HepG2 (cell line): ENCODE measurements around the gene TOMM22. TPM values are rescaled to one million over a fixed set of nuclear protein-coding genes. Genes with fewer than 3 reads are reported as not detected.

Source experiments
- CENPX ChIP-seq: sonication (generic); formaldehyde crosslinking; IDR thresholded peaks from 2 replicates; pipeline ENCODE4 v1.9.0; 2021; ENCODE audit warnings: mild to moderate bottlenecking, missing genetic modification reagents, moderate library complexity
- DMAP1 ChIP-seq: IDR thresholded peaks from 2 replicates; pipeline ENCODE4 v1.6.1; 2016
- ERF ChIP-seq: IDR thresholded peaks from 2 replicates; pipeline ENCODE4 v1.6.1; 2018; ENCODE audit warnings: missing biosample characterization, missing genetic modification reagents
- GPN1 ChIP-seq: sonication (generic); formaldehyde crosslinking; IDR thresholded peaks from 2 replicates; pipeline ENCODE4 v1.5.1; 2020; ENCODE audit warnings: missing genetic modification reagents, borderline replicate concordance
- GZF1 ChIP-seq: sonication (generic); formaldehyde crosslinking; IDR thresholded peaks from 2 replicates; pipeline ENCODE4 v1.5.1; 2020; ENCODE audit warnings: mild to moderate bottlenecking, missing genetic modification reagents
- HCFC1 ChIP-seq: fragments of 150-350 bp; IDR thresholded peaks from 2 replicates; pipeline ENCODE4 v1.6.1; 2014; ENCODE audit warnings: low read depth, low read length
- HMG20A ChIP-seq: IDR thresholded peaks from 2 replicates; pipeline ENCODE4 v1.6.1; 2016; ENCODE audit warnings: borderline replicate concordance
- HNF4A ChIP-seq: sonication (generic); formaldehyde crosslinking; IDR thresholded peaks from 2 replicates; pipeline ENCODE4 v1.4.0; 2020; ENCODE audit warnings: missing genetic modification reagents
- IKZF5 ChIP-seq: IDR thresholded peaks from 2 replicates; pipeline ENCODE4 v1.6.1; 2018; ENCODE audit warnings: missing genetic modification reagents, mild to moderate bottlenecking, missing compliant biosample characterization
- KMT2A ChIP-seq: sonication (generic); formaldehyde crosslinking; IDR thresholded peaks from 2 replicates; pipeline ENCODE4 v1.4.0; 2020; ENCODE audit warnings: missing genetic modification reagents
- MATR3 ChIP-seq: sonication (generic); formaldehyde crosslinking; IDR thresholded peaks from 2 replicates; pipeline ENCODE4 v1.4.0; 2020; ENCODE audit warnings: missing genetic modification reagents
- MED1 ChIP-seq: sonication (generic); formaldehyde crosslinking; IDR thresholded peaks from 2 replicates; pipeline ENCODE4 v1.4.0; 2020; ENCODE audit warnings: missing genetic modification reagents
- NFKBIZ ChIP-seq: IDR thresholded peaks from 2 replicates; pipeline ENCODE4 v1.6.1; 2018; ENCODE audit warnings: missing genetic modification reagents, missing compliant biosample characterization
- PCBP1 ChIP-seq: fragments of 200-400 bp; formaldehyde crosslinking; IDR thresholded peaks from 2 replicates; pipeline ENCODE4 v1.6.1; 2017; ENCODE audit warnings: mild to moderate bottlenecking, low read depth, low read length, borderline replicate concordance
- PHF21A ChIP-seq: sonication (generic); formaldehyde crosslinking; IDR thresholded peaks from 2 replicates; pipeline ENCODE4 v1.5.0; 2020; ENCODE audit warnings: mild to moderate bottlenecking, missing genetic modification reagents
- PTBP1 ChIP-seq: fragments of 200-400 bp; formaldehyde crosslinking; IDR thresholded peaks from 2 replicates; pipeline ENCODE4 v1.6.1; 2018; ENCODE audit warnings: low read length, low read depth; ENCODE audit not compliant: poor library complexity, severe bottlenecking
- REPIN1 ChIP-seq: sonication (generic); formaldehyde crosslinking; IDR thresholded peaks from 2 replicates; pipeline ENCODE4 v1.8.0; 2022; ENCODE audit warnings: missing genetic modification reagents, low read depth, mild to moderate bottlenecking, borderline replicate concordance
- SETDB1 ChIP-seq: sonication (generic); formaldehyde crosslinking; IDR thresholded peaks from 2 replicates; pipeline ENCODE4 v1.5.1; 2020; ENCODE audit warnings: missing genetic modification reagents, mild to moderate bottlenecking, borderline replicate concordance
- ZBTB7B ChIP-seq: sonication (generic); formaldehyde crosslinking; IDR thresholded peaks from 2 replicates; pipeline ENCODE4 v1.4.0; 2020; ENCODE audit warnings: missing genetic modification reagents
- ZNF317 ChIP-seq: sonication (generic); formaldehyde crosslinking; IDR thresholded peaks from 2 replicates; pipeline ENCODE4 v1.5.0; 2020; ENCODE audit warnings: mild to moderate bottlenecking, missing genetic modification reagents
- ZNF331 ChIP-seq: sonication (generic); formaldehyde crosslinking; IDR thresholded peaks from 2 replicates; pipeline ENCODE4 v1.4.0; 2020; ENCODE audit warnings: missing genetic modification reagents
- ZNF772 ChIP-seq: sonication (generic); formaldehyde crosslinking; IDR thresholded peaks from 2 replicates; pipeline ENCODE4 v1.5.0; 2020; ENCODE audit warnings: mild to moderate bottlenecking, missing genetic modification reagents
- ZXDC ChIP-seq: sonication (generic); formaldehyde crosslinking; IDR thresholded peaks from 2 replicates; pipeline ENCODE4 v1.5.0; 2020; ENCODE audit warnings: mild to moderate bottlenecking, missing genetic modification reagents
- polyA plus RNA-seq, 8 experiments: library from polyadenylated mRNA; depleted of rRNA in 3 of 8; stranded (reverse) in 7 of 8; unstranded in 1 of 8; fragments of >200 nt; fragmentation: Illumina TruSeq in 4 of 8; extraction: Trizol in 4 of 8; gene quantifications; 2 replicates each; pipeline versions ENCODE4 v1.2.1 to v1.2.3, GENCODE V29; 2011 to 2016; ENCODE audit warnings: low read depth in 4 of 8, missing spikeins in 1 of 8, mixed read lengths in 1 of 8; ENCODE audit not compliant: insufficient read depth in 1 of 8
- total RNA-seq, 5 experiments: library from RNA; depleted of rRNA; stranded (reverse); fragments of >200 nt; fragmentation: Illumina TruSeq; extraction: Trizol; gene quantifications; 2 replicates each; pipeline ENCODE4 v1.2.3, GENCODE V29; 2016; ENCODE audit warnings: low read depth in 1 of 5
- TF ChIP-seq, protein P1 (sequence below): sonication (generic); formaldehyde crosslinking; conservative IDR thresholded peaks from 2 replicates; pipeline ENCODE4 v1.4.0; 2020; ENCODE audit warnings: mild to moderate bottlenecking, missing genetic modification reagents, moderate library complexity
- TF ChIP-seq, protein P2 (sequence below): sonication (generic); formaldehyde crosslinking; IDR thresholded peaks from 2 replicates; pipeline ENCODE4 v1.4.0; 2020; ENCODE audit warnings: low read depth, mild to moderate bottlenecking, missing genetic modification reagents

TOMM22 gene
- total and polyA plus RNA-seq, 2 of the 13 experiments (the other 11 are each of a cell fraction or from before 2014, with no cell fraction given) = 46.9 to 118 TPM

DNA sequence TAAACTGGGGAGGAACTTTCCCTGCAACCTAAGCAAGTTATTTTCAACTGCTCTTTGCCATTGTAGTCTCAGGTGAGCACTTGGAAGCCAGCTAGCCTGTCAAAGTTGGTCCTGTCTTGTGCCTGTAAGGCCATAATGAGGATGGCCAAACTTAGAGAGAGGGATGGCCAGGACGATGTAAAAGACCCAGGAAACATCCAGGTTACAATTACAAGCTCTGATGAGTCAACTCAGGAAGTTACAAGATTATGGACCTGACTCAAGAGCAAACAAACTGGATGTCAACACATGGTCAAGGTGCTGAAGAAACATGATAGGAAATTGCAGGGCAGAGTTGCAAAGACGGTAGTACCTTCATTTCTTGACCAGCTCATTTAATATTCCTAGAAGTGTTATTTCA is 25.6 kb downstream of the TOMM22 start (continued):
- TF ChIP-seq NFKBIZ (0 out of 2 replicates have a peak, but pooled peaks have one; percentile 28), HCFC1 (no peak), REPIN1 (CRISPR knock-in tag) (no peak), PCBP1 (no peak), ZNF772 (CRISPR knock-in tag) (no peak), CENPX (no peak), PHF21A (CRISPR knock-in tag) (no peak), PTBP1 (no peak), ZBTB7B (CRISPR knock-in tag) (no peak), ZNF317 (CRISPR knock-in tag) (0 out of 2 replicates have a peak, but pooled peaks have one; percentile 38), MATR3 (no peak), KMT2A (CRISPR knock-in tag) (no peak), DMAP1 (CRISPR knock-in tag) (no peak), ZNF331 (CRISPR knock-in tag) (peak; percentile 74), MED1 (peak; percentile 83), HNF4A (peak; percentile 59), GZF1 (CRISPR knock-in tag) (no peak), ZXDC (CRISPR knock-in tag) (no peak), IKZF5 (CRISPR knock-in tag) (no peak), HMG20A (CRISPR knock-in tag) (peak; percentile 53; the same call in 1 of the 2 replicates), ERF (CRISPR knock-in tag) (0 out of 2 replicates have a peak, but pooled peaks have one; percentile 31), GPN1 (no peak), SETDB1 (CRISPR knock-in tag) (no peak)
- TF ChIP-seq, protein P1, sequence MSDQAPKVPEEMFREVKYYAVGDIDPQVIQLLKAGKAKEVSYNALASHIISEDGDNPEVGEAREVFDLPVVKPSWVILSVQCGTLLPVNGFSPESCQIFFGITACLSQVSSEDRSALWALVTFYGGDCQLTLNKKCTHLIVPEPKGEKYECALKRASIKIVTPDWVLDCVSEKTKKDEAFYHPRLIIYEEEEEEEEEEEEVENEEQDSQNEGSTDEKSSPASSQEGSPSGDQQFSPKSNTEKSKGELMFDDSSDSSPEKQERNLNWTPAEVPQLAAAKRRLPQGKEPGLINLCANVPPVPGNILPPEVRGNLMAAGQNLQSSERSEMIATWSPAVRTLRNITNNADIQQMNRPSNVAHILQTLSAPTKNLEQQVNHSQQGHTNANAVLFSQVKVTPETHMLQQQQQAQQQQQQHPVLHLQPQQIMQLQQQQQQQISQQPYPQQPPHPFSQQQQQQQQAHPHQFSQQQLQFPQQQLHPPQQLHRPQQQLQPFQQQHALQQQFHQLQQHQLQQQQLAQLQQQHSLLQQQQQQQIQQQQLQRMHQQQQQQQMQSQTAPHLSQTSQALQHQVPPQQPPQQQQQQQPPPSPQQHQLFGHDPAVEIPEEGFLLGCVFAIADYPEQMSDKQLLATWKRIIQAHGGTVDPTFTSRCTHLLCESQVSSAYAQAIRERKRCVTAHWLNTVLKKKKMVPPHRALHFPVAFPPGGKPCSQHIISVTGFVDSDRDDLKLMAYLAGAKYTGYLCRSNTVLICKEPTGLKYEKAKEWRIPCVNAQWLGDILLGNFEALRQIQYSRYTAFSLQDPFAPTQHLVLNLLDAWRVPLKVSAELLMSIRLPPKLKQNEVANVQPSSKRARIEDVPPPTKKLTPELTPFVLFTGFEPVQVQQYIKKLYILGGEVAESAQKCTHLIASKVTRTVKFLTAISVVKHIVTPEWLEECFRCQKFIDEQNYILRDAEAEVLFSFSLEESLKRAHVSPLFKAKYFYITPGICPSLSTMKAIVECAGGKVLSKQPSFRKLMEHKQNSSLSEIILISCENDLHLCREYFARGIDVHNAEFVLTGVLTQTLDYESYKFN (CRISPR knock-in tag) = peak; percentile 76
- TF ChIP-seq, protein P2, sequence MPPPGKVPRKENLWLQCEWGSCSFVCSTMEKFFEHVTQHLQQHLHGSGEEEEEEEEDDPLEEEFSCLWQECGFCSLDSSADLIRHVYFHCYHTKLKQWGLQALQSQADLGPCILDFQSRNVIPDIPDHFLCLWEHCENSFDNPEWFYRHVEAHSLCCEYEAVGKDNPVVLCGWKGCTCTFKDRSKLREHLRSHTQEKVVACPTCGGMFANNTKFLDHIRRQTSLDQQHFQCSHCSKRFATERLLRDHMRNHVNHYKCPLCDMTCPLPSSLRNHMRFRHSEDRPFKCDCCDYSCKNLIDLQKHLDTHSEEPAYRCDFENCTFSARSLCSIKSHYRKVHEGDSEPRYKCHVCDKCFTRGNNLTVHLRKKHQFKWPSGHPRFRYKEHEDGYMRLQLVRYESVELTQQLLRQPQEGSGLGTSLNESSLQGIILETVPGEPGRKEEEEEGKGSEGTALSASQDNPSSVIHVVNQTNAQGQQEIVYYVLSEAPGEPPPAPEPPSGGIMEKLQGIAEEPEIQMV (CRISPR knock-in tag) = no peak
